HepG2 (cell line): ENCODE measurements around the gene SPTSSB. TPM values are rescaled to one million over a fixed set of nuclear protein-coding genes. Genes with fewer than 3 reads are reported as not detected.

Experiments used
- ATAC-seq: fragments of 200-7000 bp; cut with Tn5 transposase; 3 replicates; pipeline ENCODE4 v1.9.1; 2020; ENCODE audit warnings: mild to moderate bottlenecking, moderate library complexity
- BruUV-seq: library from RNA; stranded (reverse); fragments of 400-500 nt; replicated peaks from 2 replicates; lab custom pipeline; 2021; lab: Mats Ljungman, UMichigan
- CTCF ChIA-PET: fragments of 300-600 bp; formaldehyde crosslinking; extraction: SDS; loops from one replicate; lab custom pipeline; 2021; ENCODE audit warnings: low total read pairs, inconsistent platforms, low intra/inter-chr PET ratio; lab: Yijun Ruan, JAX
- POLR2A ChIA-PET: fragments of 350-600 bp; sonication (Branson Sonifier 250); formaldehyde crosslinking; loops from one replicate; lab custom pipeline; 2020; ENCODE audit warnings: antibody characterized with exemption, inconsistent platforms; lab: Yijun Ruan, JAX
- DNase-seq: peaks from one replicate; pipeline ENCODE4 v3.0.0-alpha.2; 2015; ENCODE audit warnings: low spot score
- FAIRE-seq: peaks from 3 replicates; lab custom pipeline; 2011; peaks lifted over from hg19 to GRCh38; lab: Jason Lieb, UNC
- H2AFZ ChIP-seq: one replicate; pipeline ENCODE4 v1.6.1; 2011; ENCODE audit warnings: low read length, inconsistent platforms
- H3K27ac ChIP-seq: fragments of 300-600 bp; 3 replicates; pipeline ENCODE4 v1.8.0; 2011; ENCODE audit warnings: mixed run types, mild to moderate bottlenecking, mixed read lengths, low read length, inconsistent platforms; ENCODE audit not compliant: insufficient read depth; ENCODE audit errors: extremely low read length
- H3K27me3 ChIP-seq, 2 experiments: fragments of 200-600 bp in 1 of 2; 2 replicates in 1 of 2; 3 replicates in 1 of 2; pipeline versions ENCODE4 v1.6.0 to v1.8.0; 2011; ENCODE audit warnings: low read length in 2 of 2, mild to moderate bottlenecking in 2 of 2, moderate library complexity in 2 of 2, inconsistent platforms in 1 of 2; ENCODE audit not compliant: insufficient read depth in 2 of 2, control insufficient read depth in 1 of 2
- H3K36me3 ChIP-seq, 2 experiments: fragments of 200-600 bp in 1 of 2; replicated peaks in 1 of 2; 2 replicates in 1 of 2; 3 replicates in 1 of 2; pipeline versions ENCODE4 v1.5.1 to v1.8.0; 2011; ENCODE audit warnings: low read length in 2 of 2, inconsistent platforms in 1 of 2; ENCODE audit not compliant: insufficient read depth in 2 of 2, control insufficient read depth in 1 of 2
- H3K4me1 ChIP-seq: 2 replicates; pipeline ENCODE4 v1.5.1; 2012; ENCODE audit warnings: low read length, inconsistent platforms; ENCODE audit not compliant: insufficient read depth
- H3K4me2 ChIP-seq: 2 replicates; pipeline ENCODE4 v1.6.0; 2011; ENCODE audit warnings: low read depth, low read length, inconsistent platforms
- H3K4me3 ChIP-seq, 3 experiments: fragments of 200-600 bp in 1 of 3; sonication (generic), shearing (Covaris generic) in 1 of 3; replicated peaks in 1 of 3; 2 replicates each; pipeline ENCODE4 v1.5.1; 2011 to 2016; ENCODE audit warnings: low read length in 3 of 3, inconsistent platforms in 2 of 3, low read depth in 2 of 3, mild to moderate bottlenecking in 2 of 3, control low read depth in 1 of 3, mixed read lengths in 1 of 3; ENCODE audit not compliant: insufficient read depth in 1 of 3
- H3K79me2 ChIP-seq: one replicate; pipeline ENCODE4 v1.6.1; 2011; ENCODE audit warnings: low read length, inconsistent platforms; ENCODE audit not compliant: insufficient read depth
- H3K9ac ChIP-seq: 2 replicates; pipeline ENCODE4 v1.6.0; 2011; ENCODE audit warnings: mild to moderate bottlenecking, low read depth, low read length, inconsistent platforms; ENCODE audit not compliant: insufficient read depth
- H3K9me3 ChIP-seq: 2 replicates; pipeline ENCODE4 v1.5.1; 2012; ENCODE audit warnings: mild to moderate bottlenecking, low read length
- H4K20me1 ChIP-seq: 2 replicates; pipeline ENCODE4 v1.6.0; 2011; ENCODE audit warnings: inconsistent platforms, mild to moderate bottlenecking, low read length, moderate library complexity; ENCODE audit not compliant: insufficient read depth
- FOSL1 ChIP-seq: sonication (generic); formaldehyde crosslinking; IDR thresholded peaks from 2 replicates; pipeline ENCODE4 v1.9.0; 2021; ENCODE audit warnings: missing genetic modification reagents, borderline replicate concordance
- FOXC1 ChIP-seq: sonication (generic); formaldehyde crosslinking; IDR thresholded peaks from 2 replicates; pipeline ENCODE4 v1.8.0; 2022; ENCODE audit warnings: mild to moderate bottlenecking, missing genetic modification reagents, borderline replicate concordance
- GATAD2A ChIP-seq: IDR thresholded peaks from 2 replicates; pipeline ENCODE4 v1.6.1; 2016
- ISX ChIP-seq: sonication (generic); formaldehyde crosslinking; conservative IDR thresholded peaks from 2 replicates; pipeline ENCODE4 v1.5.0; 2020; ENCODE audit warnings: missing genetic modification reagents
- MTA3 ChIP-seq: sonication (generic); formaldehyde crosslinking; IDR thresholded peaks from 2 replicates; pipeline ENCODE4 v1.4.0; 2020; ENCODE audit warnings: missing genetic modification reagents
- PHB2 ChIP-seq: fragments of 450-650 bp; IDR thresholded peaks from 2 replicates; pipeline ENCODE4 v1.6.1; 2018; ENCODE audit not compliant: partially characterized antibody
- PPARG ChIP-seq: conservative IDR thresholded peaks from 2 replicates; pipeline ENCODE4 v1.6.1; 2016; ENCODE audit warnings: missing biosample characterization, missing genetic modification reagents
- REL ChIP-seq: sonication (generic); formaldehyde crosslinking; conservative IDR thresholded peaks from 2 replicates; pipeline ENCODE4 v1.8.0; 2022; ENCODE audit warnings: mild to moderate bottlenecking, missing genetic modification reagents, moderate library complexity
- RNF2 ChIP-seq: fragments of 450-650 bp; conservative IDR thresholded peaks from 2 replicates; pipeline ENCODE4 v1.6.1; 2016; ENCODE audit warnings: low read depth
- SUZ12 ChIP-seq: fragments of 150-350 bp; IDR thresholded peaks from 2 replicates; pipeline ENCODE4 v1.6.1; 2014; ENCODE audit warnings: low read depth, low read length
- ZFP36L2 ChIP-seq: sonication (generic); formaldehyde crosslinking; IDR thresholded peaks from 2 replicates; pipeline ENCODE4 v1.4.0; 2020; ENCODE audit warnings: missing genetic modification reagents
- ZNF180 ChIP-seq: sonication (generic); formaldehyde crosslinking; IDR thresholded peaks from 2 replicates; pipeline ENCODE4 v1.4.0; 2020; ENCODE audit warnings: low read depth, missing genetic modification reagents, borderline replicate concordance
- ZNF569 ChIP-seq: sonication (generic); formaldehyde crosslinking; IDR thresholded peaks from 2 replicates; pipeline ENCODE4 v1.5.0; 2020; ENCODE audit warnings: mild to moderate bottlenecking, missing genetic modification reagents, moderate library complexity, borderline replicate concordance
- ZNF775 ChIP-seq: sonication (generic); formaldehyde crosslinking; IDR thresholded peaks from 2 replicates; pipeline ENCODE4 v1.4.0; 2020; ENCODE audit warnings: missing genetic modification reagents, mild to moderate bottlenecking, moderate library complexity, borderline replicate concordance
- WGBS: methylation state at CpG from one replicate; pipeline ENCODE4 v1.1.6; 2017; ENCODE audit warnings: low lambda C conversion rate; 5-methylcytosine and 5-hydroxymethylcytosine counted together
- in situ Hi-C: cut with HindIII; loops from 2 replicates; pipeline ENCODE4 v1.10.0; 2017; ENCODE audit warnings: low pct_unique_long_range_greater_than_20kb; ENCODE audit not compliant: extremely low pct_ligation_motif_present
- intact Hi-C: fragments of 100-400 bp; cut with micrococcal nuclease; formaldehyde crosslinking; loops from one replicate; pipeline ENCODE4 v1.10.0; 2022; ENCODE audit not compliant: unreplicated experiment
- polyA plus RNA-seq, 8 experiments: library from polyadenylated mRNA; depleted of rRNA in 3 of 8; stranded (reverse) in 7 of 8; unstranded in 1 of 8; fragments of >200 nt; fragmentation: Illumina TruSeq in 4 of 8; extraction: Trizol in 4 of 8; gene quantifications; 2 replicates each; pipeline versions ENCODE4 v1.2.1 to v1.2.3, GENCODE V29; 2011 to 2016; ENCODE audit warnings: low read depth in 4 of 8, missing spikeins in 1 of 8, mixed read lengths in 1 of 8; ENCODE audit not compliant: insufficient read depth in 1 of 8
- total RNA-seq, 5 experiments: library from RNA; depleted of rRNA; stranded (reverse); fragments of >200 nt; fragmentation: Illumina TruSeq; extraction: Trizol; gene quantifications; 2 replicates each; pipeline ENCODE4 v1.2.3, GENCODE V29; 2016; ENCODE audit warnings: low read depth in 1 of 5
- TF ChIP-seq, protein P1 (sequence below): sonication (generic); formaldehyde crosslinking; IDR thresholded peaks from 2 replicates; pipeline ENCODE4 v1.5.0; 2020; ENCODE audit warnings: mild to moderate bottlenecking, missing genetic modification reagents
- TF ChIP-seq, protein P2 (sequence below), 2 experiments: sonication (generic) in 1 of 2; formaldehyde crosslinking in 1 of 2; IDR thresholded peaks; 2 replicates each; pipeline versions ENCODE4 v1.4.0 to v1.6.1; 2018 to 2020; ENCODE audit warnings: missing genetic modification reagents in 2 of 2, borderline replicate concordance in 1 of 2, low read depth in 1 of 2, mild to moderate bottlenecking in 1 of 2, missing biosample characterization in 1 of 2
- TF ChIP-seq, protein P3 (sequence below): sonication (generic); formaldehyde crosslinking; IDR thresholded peaks from 2 replicates; pipeline ENCODE4 v1.5.0; 2020; ENCODE audit warnings: mild to moderate bottlenecking, missing genetic modification reagents

Gene SPTSSB
- total and polyA plus RNA-seq, 2 of the 13 experiments (the other 11 are each of a cell fraction or from before 2014, with no cell fraction given) = 0.51 to 2.4 TPM

DNA sequence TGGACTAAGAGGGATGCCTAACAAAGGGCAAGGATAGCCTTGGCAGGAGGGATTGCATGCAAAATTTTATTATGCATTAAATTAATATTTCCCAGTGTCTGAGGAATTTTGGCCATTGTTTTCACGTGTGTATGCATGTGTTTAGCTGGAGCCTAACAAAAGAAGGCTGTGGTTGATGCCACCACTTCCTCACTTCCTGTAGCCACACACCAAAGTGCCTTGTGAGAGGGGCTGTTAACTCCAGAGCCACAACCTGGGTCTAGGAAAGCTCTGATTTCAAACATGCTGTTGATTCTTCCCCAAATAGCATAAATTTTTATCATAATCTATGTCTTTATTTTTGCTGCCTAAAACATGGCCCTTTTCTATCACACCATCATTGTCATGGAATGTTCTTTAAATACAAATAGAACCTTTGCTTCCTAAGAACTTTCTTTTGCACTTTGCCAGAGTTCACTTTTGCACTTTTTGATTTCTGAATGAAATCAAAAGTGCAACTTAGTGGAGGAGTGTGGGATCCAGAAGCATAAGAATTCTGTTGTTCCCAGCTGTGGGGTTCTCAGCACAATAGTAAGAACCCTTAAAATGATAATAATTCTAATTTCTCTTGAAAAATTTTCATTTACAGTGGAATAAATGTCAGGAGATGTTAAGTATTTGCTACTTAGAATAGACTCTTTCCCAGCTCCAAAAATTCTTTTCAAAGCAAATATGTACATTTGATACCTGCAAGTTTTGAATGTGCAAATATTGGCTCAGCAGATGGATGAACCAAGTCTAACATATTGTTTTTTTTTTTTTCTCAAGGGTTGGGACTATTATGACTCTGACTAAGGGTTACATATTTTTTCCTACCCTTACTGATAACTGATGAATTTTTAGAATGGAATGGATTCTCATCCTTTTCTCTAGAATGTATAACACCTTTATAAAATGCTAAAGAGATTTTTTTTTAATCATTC lies 35.6 kb upstream of the SPTSSB start (continued):
- TF ChIP-seq, protein P1, sequence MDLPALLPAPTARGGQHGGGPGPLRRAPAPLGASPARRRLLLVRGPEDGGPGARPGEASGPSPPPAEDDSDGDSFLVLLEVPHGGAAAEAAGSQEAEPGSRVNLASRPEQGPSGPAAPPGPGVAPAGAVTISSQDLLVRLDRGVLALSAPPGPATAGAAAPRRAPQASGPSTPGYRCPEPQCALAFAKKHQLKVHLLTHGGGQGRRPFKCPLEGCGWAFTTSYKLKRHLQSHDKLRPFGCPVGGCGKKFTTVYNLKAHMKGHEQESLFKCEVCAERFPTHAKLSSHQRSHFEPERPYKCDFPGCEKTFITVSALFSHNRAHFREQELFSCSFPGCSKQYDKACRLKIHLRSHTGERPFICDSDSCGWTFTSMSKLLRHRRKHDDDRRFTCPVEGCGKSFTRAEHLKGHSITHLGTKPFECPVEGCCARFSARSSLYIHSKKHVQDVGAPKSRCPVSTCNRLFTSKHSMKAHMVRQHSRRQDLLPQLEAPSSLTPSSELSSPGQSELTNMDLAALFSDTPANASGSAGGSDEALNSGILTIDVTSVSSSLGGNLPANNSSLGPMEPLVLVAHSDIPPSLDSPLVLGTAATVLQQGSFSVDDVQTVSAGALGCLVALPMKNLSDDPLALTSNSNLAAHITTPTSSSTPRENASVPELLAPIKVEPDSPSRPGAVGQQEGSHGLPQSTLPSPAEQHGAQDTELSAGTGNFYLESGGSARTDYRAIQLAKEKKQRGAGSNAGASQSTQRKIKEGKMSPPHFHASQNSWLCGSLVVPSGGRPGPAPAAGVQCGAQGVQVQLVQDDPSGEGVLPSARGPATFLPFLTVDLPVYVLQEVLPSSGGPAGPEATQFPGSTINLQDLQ = no peak
- TF ChIP-seq ZNF180 = no peak
- no peak for TF ChIP-seq PHB2
- TF ChIP-seq ZNF569 (CRISPR knock-in tag) = no peak
- TF ChIP-seq ISX = no peak
- no peak for TF ChIP-seq ZFP36L2 (CRISPR knock-in tag)
- TF ChIP-seq SUZ12 = no peak
- TF ChIP-seq RNF2 = no peak

DNA sequence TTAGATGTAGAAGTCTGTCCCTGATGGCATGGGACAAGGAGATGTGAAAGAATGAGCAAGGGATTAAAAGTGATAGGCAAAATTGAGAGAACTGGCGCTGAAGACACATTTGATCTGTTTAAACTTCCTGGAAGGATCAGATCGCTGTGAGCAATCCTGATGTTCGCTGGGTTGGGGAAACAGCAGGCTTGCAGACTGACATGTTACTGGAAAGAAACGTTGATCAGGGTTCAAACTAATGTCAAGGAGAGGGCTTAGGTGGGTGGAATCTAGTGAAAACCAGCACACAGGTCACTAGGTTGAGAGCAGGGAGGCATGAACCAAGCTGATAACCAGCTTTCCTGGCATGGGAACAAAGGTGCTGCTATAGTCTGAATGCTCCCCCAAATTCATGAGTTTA lies 34.5 kb upstream of the SPTSSB start:
- no peak for ATAC-seq
- intact Hi-C loops = loop anchor here (5.0 kb wide), 2 partner anchors 34 to 309 kb away; partner anchors contain the start of gene SPTSSB
- TF ChIP-seq REL (CRISPR knock-in tag) (no peak), FOSL1 (no peak), MTA3 (no peak), GATAD2A (CRISPR knock-in tag) (no peak), FOXC1 (CRISPR knock-in tag) (no peak), PPARG (no peak), ZNF775 (CRISPR knock-in tag) (no peak)
- TF ChIP-seq, protein P2, sequence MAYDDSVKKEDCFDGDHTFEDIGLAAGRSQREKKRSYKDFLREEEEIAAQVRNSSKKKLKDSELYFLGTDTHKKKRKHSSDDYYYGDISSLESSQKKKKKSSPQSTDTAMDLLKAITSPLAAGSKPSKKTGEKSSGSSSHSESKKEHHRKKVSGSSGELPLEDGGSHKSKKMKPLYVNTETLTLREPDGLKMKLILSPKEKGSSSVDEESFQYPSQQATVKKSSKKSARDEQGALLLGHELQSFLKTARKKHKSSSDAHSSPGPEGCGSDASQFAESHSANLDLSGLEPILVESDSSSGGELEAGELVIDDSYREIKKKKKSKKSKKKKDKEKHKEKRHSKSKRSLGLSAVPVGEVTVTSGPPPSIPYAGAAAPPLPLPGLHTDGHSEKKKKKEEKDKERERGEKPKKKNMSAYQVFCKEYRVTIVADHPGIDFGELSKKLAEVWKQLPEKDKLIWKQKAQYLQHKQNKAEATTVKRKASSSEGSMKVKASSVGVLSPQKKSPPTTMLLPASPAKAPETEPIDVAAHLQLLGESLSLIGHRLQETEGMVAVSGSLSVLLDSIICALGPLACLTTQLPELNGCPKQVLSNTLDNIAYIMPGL (CRISPR knock-in tag; IDR thresholded peaks at IDR 0.05; ENCODE audit: borderline replicate concordance in 1 of 2, low read depth in 1 of 2) = no peak
- TF ChIP-seq, protein P3, sequence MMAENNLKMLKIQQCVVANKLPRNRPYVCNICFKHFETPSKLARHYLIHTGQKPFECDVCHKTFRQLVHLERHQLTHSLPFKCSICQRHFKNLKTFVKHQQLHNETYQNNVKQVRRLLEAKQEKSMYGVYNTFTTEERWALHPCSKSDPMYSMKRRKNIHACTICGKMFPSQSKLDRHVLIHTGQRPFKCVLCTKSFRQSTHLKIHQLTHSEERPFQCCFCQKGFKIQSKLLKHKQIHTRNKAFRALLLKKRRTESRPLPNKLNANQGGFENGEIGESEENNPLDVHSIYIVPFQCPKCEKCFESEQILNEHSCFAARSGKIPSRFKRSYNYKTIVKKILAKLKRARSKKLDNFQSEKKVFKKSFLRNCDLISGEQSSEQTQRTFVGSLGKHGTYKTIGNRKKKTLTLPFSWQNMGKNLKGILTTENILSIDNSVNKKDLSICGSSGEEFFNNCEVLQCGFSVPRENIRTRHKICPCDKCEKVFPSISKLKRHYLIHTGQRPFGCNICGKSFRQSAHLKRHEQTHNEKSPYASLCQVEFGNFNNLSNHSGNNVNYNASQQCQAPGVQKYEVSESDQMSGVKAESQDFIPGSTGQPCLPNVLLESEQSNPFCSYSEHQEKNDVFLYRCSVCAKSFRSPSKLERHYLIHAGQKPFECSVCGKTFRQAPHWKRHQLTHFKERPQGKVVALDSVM (CRISPR knock-in tag) = no peak

More for the DNA sequence above, 34.5 kb upstream of the SPTSSB start:
- ChIA-PET CTCF (interaction anchor here (1.1 kb wide), 1 partner anchor 132 kb away, joined by 3 read pairs; no protein-coding TSS in a partner anchor), POLR2A (no interaction called here)
- no TSS peak for BruUV-seq
- H3K27me3 ChIP-seq = no peaks in the 10 kb centered on the region; a peak in 2 of 5 replicates
- no peak overlapping the region for H3K27ac ChIP-seq
- H3K36me3 ChIP-seq = no peaks in the 10 kb centered on the region
- WGBS = 5% methylated on average over 4 of the region's 4 CpGs
- H3K4me2 ChIP-seq = no peak overlapping the region; the same call in 1 of the 2 replicates
- H3K9me3 ChIP-seq = no peaks in the 10 kb centered on the region
- in situ Hi-C loops = loop anchor here (5.0 kb wide), 1 partner anchor 34 kb away; the partner anchor contains the start of gene SPTSSB
- H4K20me1 ChIP-seq = no peaks in the 10 kb centered on the region
- H3K4me1 ChIP-seq = peaks cover 62% of the 10 kb centered on the region
- FAIRE-seq = no peak
- H3K79me2 ChIP-seq = no peaks in the 10 kb centered on the region
- H3K9ac ChIP-seq = no peak overlapping the region
- H2AFZ ChIP-seq = no peak overlapping the region
- no peak overlapping the region for H3K4me3 ChIP-seq
- DNase-seq = no peak
